OCI-LY1 (cell line): Measurements from ENCODE around the gene CIB4.

Experiments used
- H2AFZ ChIP-seq: fragments of 200-600 bp; sonication (generic), shearing (Covaris generic); 2 replicates; pipeline ENCODE4 v1.6.0; 2014; ENCODE audit warnings: antibody characterized with exemption, mild to moderate bottlenecking, low read length
- H3F3A ChIP-seq: fragments of 200-600 bp; sonication (generic), shearing (Covaris generic); 2 replicates; pipeline ENCODE4 v1.6.0; 2014; ENCODE audit warnings: mild to moderate bottlenecking, antibody characterized with exemption, low read length, moderate library complexity; ENCODE audit not compliant: insufficient read depth
- H3K27ac ChIP-seq: fragments of 200-600 bp; sonication (generic); 2 replicates; pipeline ENCODE4 v1.5.1; 2014; ENCODE audit warnings: low read length, mixed run types, mild to moderate bottlenecking, low read depth; ENCODE audit not compliant: poor library complexity, severe bottlenecking
- H3K27me3 ChIP-seq: fragments of 200-600 bp; sonication (generic); 2 replicates; pipeline ENCODE4 v1.6.0; 2014; ENCODE audit warnings: antibody characterized with exemption, mild to moderate bottlenecking, low read length, moderate library complexity; ENCODE audit not compliant: insufficient read depth
- H3K36me3 ChIP-seq: fragments of 200-600 bp; sonication (generic); 2 replicates; pipeline ENCODE4 v1.6.1; 2014; ENCODE audit warnings: mild to moderate bottlenecking, antibody characterized with exemption, low read length, moderate library complexity, mixed read lengths; ENCODE audit not compliant: insufficient read depth
- H3K4me1 ChIP-seq: fragments of 200-600 bp; sonication (generic); 2 replicates; pipeline ENCODE4 v1.5.1; 2014; ENCODE audit warnings: mild to moderate bottlenecking, low read length, moderate library complexity; ENCODE audit not compliant: insufficient read depth, severe bottlenecking
- H3K4me2 ChIP-seq: fragments of 200-600 bp; sonication (generic), shearing (Covaris generic); 2 replicates; pipeline ENCODE4 v1.6.1; 2014; ENCODE audit warnings: low read length
- H3K4me3 ChIP-seq: fragments of 200-600 bp; sonication (generic); 2 replicates; pipeline ENCODE4 v1.5.1; 2014; ENCODE audit warnings: low read length, low read depth, mild to moderate bottlenecking, mixed read lengths; ENCODE audit not compliant: poor library complexity, severe bottlenecking
- H3K79me2 ChIP-seq: fragments of 200-600 bp; shearing (Covaris generic); 2 replicates; pipeline ENCODE4 v1.6.1; 2016; ENCODE audit warnings: mixed run types, low read length, mixed read lengths; ENCODE audit not compliant: insufficient read depth
- H3K9ac ChIP-seq: fragments of 200-600 bp; sonication (generic), shearing (Covaris generic); 2 replicates; pipeline ENCODE4 v1.6.1; 2014; ENCODE audit warnings: mild to moderate bottlenecking, low read length, mixed read lengths
- H3K9me2 ChIP-seq: fragments of 200-600 bp; sonication (generic), shearing (Covaris generic); 2 replicates; pipeline ENCODE4 v1.6.1; 2014; ENCODE audit warnings: low read depth, mild to moderate bottlenecking, low read length, mixed read lengths
- H3K9me3 ChIP-seq: fragments of 200-600 bp; shearing (Covaris generic); 2 replicates; pipeline ENCODE4 v1.6.1; 2014; ENCODE audit warnings: low read length, mixed read lengths
- H4K20me1 ChIP-seq: fragments of 200-600 bp; sonication (generic), shearing (Covaris generic); 2 replicates; pipeline ENCODE4 v1.6.0; 2016; ENCODE audit warnings: mild to moderate bottlenecking, low read length; ENCODE audit not compliant: insufficient read depth
- CTCF ChIP-seq: fragments of 200-600 bp; sonication (generic), shearing (Covaris generic); IDR thresholded peaks from 2 replicates; pipeline ENCODE4 v1.5.1; 2017; ENCODE audit warnings: mild to moderate bottlenecking, antibody characterized with exemption, low read length, moderate library complexity, mixed read lengths
- EZH2 ChIP-seq: fragments of 200-600 bp; sonication (generic), shearing (Covaris generic); IDR thresholded peaks from 2 replicates; pipeline ENCODE4 v1.8.0; 2017; ENCODE audit warnings: borderline replicate concordance, mixed run types, mild to moderate bottlenecking, antibody characterized with exemption, low read length, moderate library complexity, mixed read lengths

CIB4 gene

DNA sequence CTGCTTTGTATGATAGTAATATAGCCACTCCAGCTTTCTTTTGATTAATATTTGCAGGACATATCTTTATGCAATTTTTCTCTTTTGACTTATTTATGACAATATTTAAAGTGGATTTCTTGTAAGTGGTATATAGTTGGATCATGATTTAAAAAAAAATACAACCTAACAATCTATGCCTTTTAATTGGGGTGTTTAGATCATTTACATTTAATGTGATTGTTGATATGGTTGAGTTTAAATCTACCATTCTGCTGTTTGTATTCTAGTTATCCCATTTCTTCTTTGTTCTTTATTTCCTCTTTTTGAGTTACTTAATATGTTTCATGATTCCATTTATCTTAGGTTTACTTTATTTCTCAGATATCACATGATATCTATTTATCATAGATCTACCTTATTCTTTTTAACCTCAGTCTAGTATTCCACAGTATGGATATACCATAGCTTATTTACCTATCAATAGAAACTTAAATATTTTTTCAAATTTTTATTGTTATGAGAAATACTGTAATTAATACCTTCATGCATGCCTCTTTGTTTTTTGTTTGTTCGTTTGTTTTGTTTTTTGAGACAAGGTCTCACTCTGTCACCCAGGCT lies 19.3 kb upstream of the CIB4 start:
- Histone ChIP-seq H3K9ac (no peak overlapping the region), H3F3A (no peaks in the 10 kb centered on the region), H4K20me1 (no peaks in the 10 kb centered on the region), H2AFZ (no peak overlapping the region), H3K4me1 (no peaks in the 10 kb centered on the region), H3K4me2 (no peak overlapping the region), H3K79me2 (no peaks in the 10 kb centered on the region), H3K9me2 (no peaks in the 10 kb centered on the region), H3K9me3 (peaks cover 5% of the 10 kb centered on the region; the same call in 1 of the 2 replicates), H3K36me3 (no peaks in the 10 kb centered on the region), H3K27me3 (peaks cover 4% of the 10 kb centered on the region; the same call in 1 of the 2 replicates), H3K27ac (no peak overlapping the region), H3K4me3 (no peak overlapping the region)
- no peak for TF ChIP-seq EZH2
- TF ChIP-seq CTCF, result no peak

GRCh38 chr2:26658691-26659346 lies 17.7 kb upstream of the CIB4 start:
- no peaks in the 10 kb centered on the region for H3K36me3 ChIP-seq
- no peak overlapping the region for H3K4me3 ChIP-seq
- no peaks in the 10 kb centered on the region for H3F3A ChIP-seq
- no peaks in the 10 kb centered on the region for H3K9me2 ChIP-seq
- H4K20me1 ChIP-seq, result no peaks in the 10 kb centered on the region
- no peaks in the 10 kb centered on the region for H3K79me2 ChIP-seq
- H3K27ac ChIP-seq, result no peak overlapping the region
- no peak overlapping the region for H2AFZ ChIP-seq
- no peak overlapping the region for H3K9ac ChIP-seq
- H3K27me3 ChIP-seq, result peaks cover 4% of the 10 kb centered on the region; the same call in 1 of the 2 replicates
- peaks cover 5% of the 10 kb centered on the region; the same call in 1 of the 2 replicates for H3K9me3 ChIP-seq
- TF ChIP-seq EZH2, result no peak
- no peak for TF ChIP-seq CTCF
- H3K4me2 ChIP-seq, result no peak overlapping the region
- H3K4me1 ChIP-seq, result no peaks in the 10 kb centered on the region

DNA sequence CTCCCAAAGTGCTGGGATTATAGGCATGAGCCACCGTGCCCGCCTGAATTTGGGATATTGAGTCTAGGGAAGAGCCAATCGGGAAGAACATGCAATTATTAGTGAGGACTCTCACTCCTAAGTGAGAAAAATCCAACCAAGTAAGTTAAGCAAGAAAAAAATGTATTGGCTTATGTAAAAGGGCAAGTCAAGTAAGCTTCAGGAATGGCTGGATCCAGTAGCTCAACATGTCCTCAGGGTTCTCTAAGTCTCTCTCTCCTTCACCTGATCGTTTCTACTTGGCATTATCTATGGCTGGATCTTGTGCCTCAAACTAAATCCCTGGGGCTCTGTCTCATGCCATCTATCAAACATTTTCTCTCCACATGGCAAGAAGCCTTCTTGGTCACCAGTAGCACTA lies 16.1 kb upstream of the CIB4 start:
- H3K79me2 ChIP-seq, result no peaks in the 10 kb centered on the region
- no peaks in the 10 kb centered on the region for H3K9me2 ChIP-seq
- H3K9ac ChIP-seq, result no peak overlapping the region
- no peak overlapping the region for H3K4me2 ChIP-seq
- H3K4me1 ChIP-seq, result no peaks in the 10 kb centered on the region
- no peak overlapping the region for H3K4me3 ChIP-seq
- no peaks in the 10 kb centered on the region for H3K36me3 ChIP-seq
- H3K27me3 ChIP-seq, result peaks cover 4% of the 10 kb centered on the region; the same call in 1 of the 2 replicates
- TF ChIP-seq CTCF, result no peak
- no peak for TF ChIP-seq EZH2
- H3F3A ChIP-seq, result no peaks in the 10 kb centered on the region
- H4K20me1 ChIP-seq, result no peaks in the 10 kb centered on the region
- H3K9me3 ChIP-seq, result peaks cover 5% of the 10 kb centered on the region; the same call in 1 of the 2 replicates
- H3K27ac ChIP-seq, result no peak overlapping the region
- no peak overlapping the region for H2AFZ ChIP-seq
